Stimulated activated CD4-positive, alpha-beta T cell treated with anti-CD3 and anti-CD28 coated beads, Interleukin-4, amount 100 ng/mL, for 1 hour (primary cell): ENCODE results near the gene MYO7B.

Source experiments
- DNase-seq: peaks from one replicate; pipeline ENCODE4 v3.0.0-alpha.2; 2020

MYO7B gene

DNA sequence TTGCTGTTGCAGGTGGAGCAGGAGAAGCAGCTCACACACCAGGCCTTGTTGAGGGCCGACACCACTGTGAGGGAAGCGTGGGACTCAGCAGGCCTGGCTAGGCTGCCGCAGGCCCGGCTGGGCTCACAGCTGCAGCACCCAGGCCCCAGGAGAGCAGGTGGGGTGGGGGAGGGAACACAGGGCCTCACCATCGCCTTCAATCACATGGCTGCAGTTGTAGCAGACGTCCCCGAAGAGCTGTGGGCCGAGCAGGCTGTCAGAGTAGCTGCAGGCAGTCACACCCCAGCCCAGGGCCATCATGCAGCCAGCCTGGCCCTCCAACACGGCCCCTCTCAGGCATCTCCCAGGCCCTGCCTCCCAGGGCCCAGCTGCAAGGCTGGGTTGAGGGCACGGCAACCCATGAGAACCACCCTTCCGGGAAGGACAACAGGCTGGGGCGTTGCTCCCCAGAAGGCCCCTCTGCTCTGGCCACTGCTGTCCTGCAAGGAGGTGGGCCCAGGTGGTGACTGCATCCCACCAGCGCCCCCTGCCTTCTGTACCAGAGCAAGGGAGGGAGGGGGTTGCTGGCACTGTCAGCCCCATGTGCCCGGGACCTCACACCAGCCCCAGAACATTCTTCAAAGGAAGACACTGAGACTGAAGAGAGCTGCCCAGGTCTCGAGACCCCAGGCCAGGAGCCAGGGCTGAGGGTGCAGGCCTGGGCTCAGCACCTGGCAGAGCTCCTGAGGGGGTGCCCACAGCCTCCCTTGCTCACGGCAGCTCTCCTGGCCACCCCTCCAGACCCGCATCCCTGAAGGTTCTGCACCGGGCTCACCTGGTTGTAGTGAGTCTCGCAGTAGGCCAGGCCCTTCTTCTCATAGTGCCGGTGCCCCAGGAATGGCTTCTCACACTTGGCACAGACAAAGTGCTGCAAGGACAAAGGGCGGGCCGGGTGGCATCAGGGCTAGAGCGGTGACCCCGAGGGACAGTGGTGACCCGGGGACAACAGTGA lies 104.9 kb downstream of the MYO7B start:
- DNase-seq = peak; percentile 39

- DNase-seq = no peak
Measured at GRCh38 chr2:127641133-127641532, 105.7 kb downstream of the MYO7B start.

DNA sequence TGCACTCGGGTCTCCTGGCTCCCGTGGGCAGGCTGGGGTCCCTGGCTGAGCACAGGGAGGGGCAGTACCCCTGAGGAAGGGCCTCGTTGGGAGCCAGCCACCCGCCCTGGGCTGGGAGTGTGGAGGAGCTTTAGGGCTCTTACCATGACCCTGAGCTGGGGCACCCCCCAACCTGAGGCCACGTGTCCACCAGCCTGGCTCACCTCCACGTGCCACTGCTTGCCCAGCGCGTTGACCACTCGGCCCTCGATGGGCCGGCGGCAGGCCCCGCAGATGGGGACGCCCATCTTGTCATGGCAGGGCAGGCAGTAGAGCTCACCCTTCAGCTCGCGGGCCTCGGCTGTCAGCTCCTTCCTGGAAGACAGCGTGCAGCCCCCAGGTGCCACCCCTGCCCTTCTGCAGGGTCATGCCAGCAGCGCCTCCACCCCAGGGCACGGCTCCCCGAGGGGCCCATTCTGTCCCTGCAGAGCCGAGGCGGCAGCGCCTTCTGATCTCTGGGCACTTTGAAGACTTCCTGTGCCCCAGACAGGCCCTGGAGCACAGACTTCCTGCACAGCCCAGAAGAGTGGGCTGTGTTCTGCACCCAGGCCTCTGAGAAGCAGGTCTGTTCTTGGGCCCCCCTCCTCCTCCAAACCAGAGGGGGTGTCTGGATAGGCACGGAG lies 106.5 kb downstream of the MYO7B start:
- DNase-seq = peak; percentile 54

DNA sequence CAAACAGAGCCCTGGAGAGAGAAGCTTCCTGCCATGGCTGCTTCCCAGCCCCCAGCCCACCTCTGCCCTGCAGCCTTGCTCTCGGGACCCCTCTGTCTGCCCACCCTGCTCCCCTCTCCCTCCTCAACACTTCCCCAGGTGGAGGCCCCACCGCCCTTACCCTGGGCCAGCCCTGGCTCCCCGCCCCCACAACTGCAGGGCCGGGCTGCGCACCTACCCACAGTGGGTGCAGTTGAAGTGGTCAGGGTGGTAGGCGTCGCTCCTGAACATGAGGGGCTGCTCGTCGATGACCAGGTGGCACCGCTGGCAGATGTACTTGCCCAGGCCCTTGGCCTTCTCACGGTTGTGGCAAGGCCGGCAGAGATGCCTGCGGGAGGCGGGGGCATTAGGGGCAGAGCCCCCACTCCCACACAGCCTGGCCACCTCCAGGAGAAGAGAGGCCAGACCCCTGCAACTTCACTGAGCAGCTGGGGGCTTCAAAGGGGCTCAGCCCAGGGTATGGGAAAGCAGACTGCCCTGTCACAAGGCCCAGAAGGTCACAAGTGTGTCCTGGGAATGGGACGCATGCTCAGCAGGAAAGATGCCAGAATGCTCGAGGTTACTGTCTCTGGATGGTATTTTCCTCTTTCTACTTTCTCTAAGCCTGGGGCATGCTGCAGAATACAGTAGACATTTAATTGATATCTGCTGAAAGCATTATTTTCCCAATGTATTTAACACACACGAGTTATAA lies 107.4 kb downstream of the MYO7B start:
- no peak for DNase-seq

GRCh38 chr2:127643439-127644065 lies 108.1 kb downstream of the MYO7B start:
- no peak for DNase-seq

- DNase-seq = no peak
Measured at GRCh38 chr2:127644066-127645025, 108.9 kb downstream of the MYO7B start.

GRCh38 chr2:127645026-127645394 lies 109.5 kb downstream of the MYO7B start:
- no peak for DNase-seq

GRCh38 chr2:127645395-127646291 lies 110.2 kb downstream of the MYO7B start, which contains the start of gene GPR17:
GPR17 (plus strand) TSS chr2:127646153; CDS start chr2:127650736, 4,583 bp downstream.
- DNase-seq = no peak

DNA sequence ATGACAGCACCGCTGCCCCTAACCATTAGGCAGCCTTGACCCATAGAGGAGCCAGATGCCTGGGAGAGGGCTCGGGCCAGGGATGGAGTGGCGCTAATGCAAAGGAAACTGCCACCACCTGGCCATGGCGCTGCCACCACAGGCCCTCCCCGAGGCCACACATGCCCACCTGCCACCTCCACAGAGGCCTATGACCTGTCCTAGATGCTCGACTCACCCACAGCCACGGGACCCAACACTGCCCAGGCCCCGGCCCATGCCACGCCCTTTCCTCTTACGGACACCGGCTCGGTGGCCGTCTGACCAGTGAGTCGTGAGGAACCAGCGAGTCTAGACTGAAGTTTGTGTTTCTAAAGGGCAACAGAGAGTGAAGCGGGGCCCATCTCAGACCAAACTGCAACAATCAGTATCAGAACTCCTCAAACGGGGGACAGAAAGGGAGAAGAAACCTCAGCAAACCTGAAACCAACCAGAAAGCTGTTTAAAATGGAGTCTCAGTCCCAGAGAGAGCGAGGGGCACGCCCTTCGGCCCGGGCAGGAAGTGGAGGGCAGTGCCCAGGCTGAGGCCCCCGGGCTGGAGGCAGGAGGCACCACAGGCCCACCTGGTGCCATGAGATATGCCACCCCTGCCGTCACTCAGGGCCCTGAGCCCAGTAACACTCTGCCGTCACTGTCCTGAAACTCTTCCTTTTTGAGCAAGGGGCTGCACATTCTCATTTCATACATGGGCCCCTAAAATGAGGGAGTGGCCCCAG lies 111.2 kb downstream of the MYO7B start:
- DNase-seq = no peak

DNA sequence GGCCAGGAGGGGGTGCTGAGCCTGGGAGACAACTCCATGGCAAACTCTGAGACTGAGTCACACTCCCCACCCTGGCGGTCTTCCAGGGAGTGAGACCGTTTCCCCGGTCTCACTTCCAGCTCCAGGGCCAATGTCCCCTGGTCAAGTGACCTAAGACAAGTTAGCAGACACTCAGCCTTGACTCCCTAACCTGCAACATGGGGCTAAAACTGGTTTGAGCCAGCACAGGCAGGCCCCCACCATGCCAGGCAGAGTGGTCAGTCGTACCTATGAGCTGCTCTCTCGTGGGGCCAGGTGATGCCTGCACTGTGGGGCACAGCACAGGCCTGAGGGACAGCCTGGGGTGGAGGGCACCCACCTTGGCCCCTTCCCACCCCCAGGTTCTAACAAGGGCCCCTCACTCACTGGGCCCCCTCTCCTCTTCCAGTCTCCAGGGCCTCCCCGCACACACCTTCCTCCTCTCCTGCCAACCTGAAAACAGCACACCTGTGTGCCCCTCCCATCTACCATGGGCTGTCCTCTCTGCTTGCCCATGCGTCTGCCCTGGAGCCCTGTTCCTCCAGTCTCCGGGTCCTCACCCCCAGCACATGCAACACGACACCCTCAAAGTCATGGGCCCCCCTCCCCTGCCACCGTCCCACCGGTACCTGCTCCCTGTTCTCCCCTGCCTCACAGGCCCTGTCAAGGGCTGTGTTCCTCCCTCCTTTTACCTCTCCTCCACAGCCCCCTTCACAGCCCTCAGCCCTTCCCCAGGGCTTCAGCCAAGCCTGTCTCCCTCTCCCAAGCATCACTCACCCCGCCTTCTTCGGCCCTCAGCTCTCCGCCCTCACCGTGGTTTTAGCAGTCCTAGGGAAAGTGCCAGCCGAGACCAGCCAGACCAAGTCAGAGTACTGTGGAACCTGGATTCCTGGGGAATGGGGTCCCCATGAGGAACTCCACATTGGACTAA lies 112.0 kb downstream of the MYO7B start:
- DNase-seq = no peak

DNA sequence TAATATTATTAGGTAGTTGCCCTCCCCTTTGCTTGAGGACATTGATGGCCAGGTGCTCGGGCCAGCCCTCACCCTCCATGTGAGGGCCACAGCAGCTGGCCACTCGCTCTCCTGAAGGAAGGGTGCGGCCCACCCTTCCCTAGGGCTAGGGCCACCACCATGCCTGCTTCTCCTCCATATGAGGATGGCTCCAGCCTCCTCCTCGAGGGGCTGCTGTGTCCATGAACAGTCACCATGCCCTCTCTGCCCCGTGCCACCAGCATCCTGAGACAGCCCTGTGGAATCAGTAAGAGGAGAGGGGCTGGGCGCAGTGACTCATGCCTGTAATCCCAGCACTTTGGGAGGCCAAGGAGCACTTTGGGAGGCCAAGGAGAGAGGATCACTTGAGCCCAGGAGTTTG lies 112.8 kb downstream of the MYO7B start:
- no peak for DNase-seq

GRCh38 chr2:127649100-127649611 lies 113.7 kb downstream of the MYO7B start:
- DNase-seq = no peak

DNA sequence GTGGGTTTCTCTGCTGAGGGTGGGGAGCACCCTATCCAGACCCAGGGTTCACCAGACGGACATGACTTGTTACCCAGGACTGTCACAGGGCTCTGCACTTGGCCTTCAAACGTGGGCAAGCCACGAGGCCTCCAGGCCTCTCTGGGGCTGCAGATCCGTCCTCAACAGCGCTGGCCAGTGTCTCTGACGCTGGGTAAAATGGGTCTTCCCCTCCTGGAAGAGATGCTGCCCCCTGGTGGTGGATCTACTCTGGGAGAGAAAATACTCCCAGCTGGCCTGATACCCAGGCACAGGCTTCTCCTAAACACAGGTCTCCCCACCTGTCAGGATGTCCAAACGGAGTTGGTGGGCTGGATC lies 114.2 kb downstream of the MYO7B start:
- DNase-seq = peak; percentile 81

DNA sequence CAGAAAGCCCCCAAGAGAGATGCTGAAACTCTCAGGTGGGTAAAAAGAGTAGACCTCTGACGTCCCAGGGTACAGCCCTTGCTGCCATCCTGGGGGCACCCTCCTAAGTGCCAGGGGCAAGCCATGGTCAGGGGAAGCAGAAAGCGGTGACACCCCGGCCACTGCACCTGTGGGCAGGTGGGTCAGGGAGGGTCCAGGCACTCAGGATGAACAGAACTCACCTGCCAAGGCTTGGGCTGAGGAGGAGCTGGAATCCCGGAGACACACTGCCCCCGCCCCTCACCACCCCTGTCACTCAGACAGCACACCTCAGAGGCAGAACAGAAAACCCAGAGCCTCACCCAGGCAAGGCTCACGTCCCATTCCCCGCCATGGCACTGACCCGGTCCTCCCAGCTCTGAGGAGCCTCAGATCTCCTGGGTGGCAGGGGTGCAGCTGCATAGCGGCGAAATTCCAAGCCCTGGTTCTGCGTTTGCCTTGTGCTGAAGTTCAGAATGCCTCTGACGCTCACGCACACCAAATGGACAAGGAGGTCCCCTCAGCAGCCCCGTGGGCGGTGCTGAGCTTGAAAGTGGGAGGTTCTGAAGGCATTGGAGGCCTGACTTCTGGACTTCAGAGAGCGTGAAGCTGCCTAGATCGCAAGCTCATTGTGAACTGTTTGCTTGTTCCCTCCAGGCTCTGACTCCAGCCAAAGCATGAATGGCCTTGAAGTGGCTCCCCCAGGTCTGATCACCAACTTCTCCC lies 114.7 kb downstream of the MYO7B start:
- DNase-seq = no peak

DNA sequence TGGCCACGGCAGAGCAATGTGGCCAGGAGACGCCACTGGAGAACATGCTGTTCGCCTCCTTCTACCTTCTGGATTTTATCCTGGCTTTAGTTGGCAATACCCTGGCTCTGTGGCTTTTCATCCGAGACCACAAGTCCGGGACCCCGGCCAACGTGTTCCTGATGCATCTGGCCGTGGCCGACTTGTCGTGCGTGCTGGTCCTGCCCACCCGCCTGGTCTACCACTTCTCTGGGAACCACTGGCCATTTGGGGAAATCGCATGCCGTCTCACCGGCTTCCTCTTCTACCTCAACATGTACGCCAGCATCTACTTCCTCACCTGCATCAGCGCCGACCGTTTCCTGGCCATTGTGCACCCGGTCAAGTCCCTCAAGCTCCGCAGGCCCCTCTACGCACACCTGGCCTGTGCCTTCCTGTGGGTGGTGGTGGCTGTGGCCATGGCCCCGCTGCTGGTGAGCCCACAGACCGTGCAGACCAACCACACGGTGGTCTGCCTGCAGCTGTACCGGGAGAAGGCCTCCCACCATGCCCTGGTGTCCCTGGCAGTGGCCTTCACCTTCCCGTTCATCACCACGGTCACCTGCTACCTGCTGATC lies 115.4 kb downstream of the MYO7B start:
- no peak for DNase-seq

DNA sequence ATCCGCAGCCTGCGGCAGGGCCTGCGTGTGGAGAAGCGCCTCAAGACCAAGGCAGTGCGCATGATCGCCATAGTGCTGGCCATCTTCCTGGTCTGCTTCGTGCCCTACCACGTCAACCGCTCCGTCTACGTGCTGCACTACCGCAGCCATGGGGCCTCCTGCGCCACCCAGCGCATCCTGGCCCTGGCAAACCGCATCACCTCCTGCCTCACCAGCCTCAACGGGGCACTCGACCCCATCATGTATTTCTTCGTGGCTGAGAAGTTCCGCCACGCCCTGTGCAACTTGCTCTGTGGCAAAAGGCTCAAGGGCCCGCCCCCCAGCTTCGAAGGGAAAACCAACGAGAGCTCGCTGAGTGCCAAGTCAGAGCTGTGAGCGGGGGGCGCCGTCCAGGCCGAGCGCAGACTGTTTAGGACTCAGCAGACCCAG lies 115.9 kb downstream of the MYO7B start:
- no peak for DNase-seq

GRCh38 chr2:127651971-127652550 lies 116.6 kb downstream of the MYO7B start:
- DNase-seq = no peak
